HG02588 (cell line): ENCODE results near the gene STXBP2.
A peak's percentile ranks its signal among the peaks of the same experiment; 100 is the strongest.
"Not testable (repeated sequence)": the region's sequence is repeated elsewhere in the genome, so short reads cannot be mapped to it uniquely, and the experiment has no call there.

Experiments
- ATAC-seq: cut with Tn5 transposase; IDR thresholded peaks from one replicate; pipeline ENCODE4 v1.9.1; 2021; ENCODE audit warnings: mild to moderate bottlenecking, moderate library complexity; ENCODE audit not compliant: unreplicated experiment

Gene STXBP2

DNA sequence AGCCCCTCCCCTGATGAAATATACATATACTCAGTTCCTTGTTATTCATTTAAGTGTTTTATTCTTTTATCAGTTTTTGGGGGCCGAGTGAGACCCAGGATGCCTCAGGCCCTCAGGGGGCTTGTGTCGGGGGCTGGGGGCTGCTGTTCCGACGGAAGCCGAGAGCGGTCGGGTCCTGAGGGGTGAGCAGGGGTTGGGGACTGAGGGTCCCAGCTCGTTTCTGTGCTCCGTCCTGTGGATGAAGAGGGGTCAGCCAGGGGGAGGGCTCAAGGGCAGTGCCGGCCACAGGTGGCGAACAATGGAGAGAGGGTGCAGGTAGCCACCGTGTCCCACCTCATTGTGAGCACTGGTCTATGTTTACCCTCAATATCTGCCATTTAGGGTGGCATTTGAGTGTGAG is 5.3 kb upstream of the STXBP2 start:
- no peak for ATAC-seq

DNA sequence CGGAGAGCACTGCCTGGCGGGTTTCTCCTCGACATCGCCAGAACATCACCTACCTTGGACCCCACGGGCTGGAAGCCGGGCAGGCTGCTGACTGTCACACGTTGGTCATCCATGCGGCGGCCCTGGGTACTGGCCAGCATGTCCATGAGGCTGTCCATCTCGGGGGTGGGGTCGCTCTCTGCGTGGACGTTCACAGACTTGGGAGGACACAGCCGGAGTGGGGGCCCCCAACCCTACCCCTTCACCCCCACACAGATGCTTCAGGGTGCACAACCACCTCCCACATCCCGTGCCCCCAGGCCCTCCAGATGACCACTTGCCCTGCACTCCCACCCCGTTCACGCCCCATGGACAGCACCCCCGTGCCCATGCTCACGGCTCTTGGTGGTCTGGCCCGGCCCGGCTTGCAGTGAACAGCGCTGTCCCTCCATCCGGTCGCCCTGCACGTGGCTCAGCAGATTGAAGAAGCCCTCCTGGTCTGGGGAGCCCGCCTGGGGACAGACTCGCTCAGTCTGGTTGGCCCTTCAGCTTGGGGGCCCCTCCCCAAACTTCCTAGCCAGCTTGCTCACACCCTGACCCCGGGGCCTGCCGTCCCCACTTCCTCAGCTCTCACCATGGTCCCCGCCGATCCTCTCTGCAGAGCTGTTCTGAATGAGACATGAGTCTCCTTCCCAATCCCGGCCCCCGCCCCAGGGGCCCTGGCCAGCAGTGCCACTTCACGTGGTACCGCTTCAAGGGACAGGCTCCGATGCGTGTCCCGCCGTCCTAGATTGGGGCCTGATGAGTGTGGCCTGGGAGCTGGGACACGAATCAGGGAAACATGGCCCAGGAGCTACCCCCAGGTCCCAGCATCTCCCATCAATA is 4.3 kb upstream of the STXBP2 start:
- ATAC-seq: no peak

DNA sequence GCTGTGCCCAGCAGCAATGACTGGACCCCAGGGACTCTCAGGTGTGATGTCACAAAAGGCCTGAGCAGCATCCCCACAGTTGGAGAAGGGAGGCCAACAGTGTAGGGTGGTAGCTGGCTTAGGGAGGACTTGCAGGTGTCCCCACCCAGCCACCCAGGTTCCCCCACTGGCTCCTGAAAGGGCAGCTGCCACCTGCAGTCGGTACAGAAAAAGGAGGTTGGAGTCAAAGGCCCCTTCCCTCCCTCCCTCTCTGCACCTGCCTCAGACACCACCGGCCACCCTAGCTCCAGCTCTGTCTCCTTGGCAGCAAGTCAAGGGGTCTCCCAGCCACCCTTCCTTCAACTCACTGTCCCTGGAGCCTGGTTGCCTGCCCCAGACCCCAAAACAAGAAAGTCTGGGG is 3.2 kb upstream of the STXBP2 start, which contains the start of gene PCP2:
PCP2 (minus strand) TSS at position 22 of the 400 bp plus-strand sequence. CDS start 262 bp downstream, outside the sequence.
- ATAC-seq: no peak

DNA sequence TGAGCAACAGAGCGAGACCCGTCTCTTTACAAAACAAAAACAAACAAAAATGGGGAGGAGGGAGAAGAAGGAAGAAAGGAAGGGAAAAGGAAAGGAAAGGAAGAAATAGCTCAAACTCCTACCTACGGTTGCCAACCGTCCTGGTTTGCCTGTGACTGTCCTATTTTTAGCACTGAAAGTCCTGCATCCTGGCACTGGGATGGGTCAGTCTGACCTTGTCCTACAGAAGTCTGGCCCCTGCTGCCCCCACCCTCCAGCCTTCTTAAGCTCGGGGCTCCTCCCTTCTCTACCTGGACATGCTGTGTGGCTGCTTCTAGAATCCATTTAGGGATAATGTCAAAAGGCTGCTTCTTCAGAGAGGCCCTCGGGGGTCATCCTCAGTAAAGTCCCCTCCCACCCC is 1.2 kb upstream of the STXBP2 start:
- ATAC-seq: no peak

DNA sequence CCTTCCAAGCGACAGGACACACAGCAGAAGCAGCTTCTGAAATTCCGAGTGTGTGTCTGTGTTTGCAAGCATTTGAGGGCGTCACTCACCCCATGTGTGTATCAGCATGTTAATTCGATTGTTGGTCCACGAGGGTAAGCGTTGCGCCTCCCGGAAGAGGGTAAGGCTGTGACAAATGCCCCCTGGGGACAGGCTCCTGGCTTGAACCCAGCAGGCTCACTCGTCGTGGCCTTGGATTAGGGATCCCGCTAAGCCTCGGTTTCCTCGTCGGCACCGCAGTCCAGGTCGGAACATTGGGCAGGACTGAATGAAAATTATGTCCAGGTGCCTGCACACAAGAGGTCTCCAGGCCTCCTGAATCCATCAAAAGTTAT is 606 bp upstream of the STXBP2 start:
- no peak for ATAC-seq

DNA sequence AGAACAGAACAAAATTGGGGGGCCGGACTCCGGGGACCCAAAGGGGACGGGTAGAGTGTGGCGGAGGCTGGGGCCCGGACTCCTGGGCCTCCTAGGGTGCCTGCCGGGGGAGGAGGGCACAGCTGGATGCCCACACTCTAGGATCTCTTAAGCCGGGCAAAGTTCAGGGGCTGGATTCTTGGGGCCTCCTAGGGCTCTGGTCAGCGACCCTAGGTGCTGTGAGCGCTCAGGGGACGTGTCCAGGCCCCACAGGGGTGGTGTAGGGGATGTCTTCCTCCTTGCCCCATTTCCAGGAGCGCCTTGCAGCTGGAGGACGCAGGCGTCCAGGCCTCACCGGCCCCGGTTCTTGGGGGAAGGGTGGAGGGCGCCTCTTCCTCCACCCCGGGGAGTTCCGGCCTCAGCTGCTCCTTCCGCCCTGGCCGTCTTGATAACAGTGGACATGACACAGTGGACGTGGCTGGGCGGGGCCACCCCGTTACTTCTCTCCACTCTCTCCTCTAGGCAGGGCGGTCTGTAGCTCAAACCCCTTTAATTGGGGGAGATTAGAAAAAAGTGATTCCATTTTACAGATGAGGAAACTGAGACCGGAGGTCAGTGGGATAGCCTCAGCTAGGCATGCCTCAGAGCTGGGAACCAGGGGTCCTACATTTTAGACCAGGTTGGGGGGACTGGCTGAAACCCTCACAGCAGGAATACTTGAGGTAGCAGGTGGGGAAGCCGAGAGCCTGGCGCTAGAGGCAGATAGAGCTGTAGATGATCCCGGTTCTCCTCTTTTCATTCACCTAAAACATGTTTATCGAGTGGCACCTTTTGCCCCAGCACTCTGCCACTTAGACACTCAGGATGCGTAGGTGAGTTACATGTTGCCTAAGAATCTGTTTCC is 705 bp downstream of the STXBP2 start:
- ATAC-seq: peak; percentile 6

DNA sequence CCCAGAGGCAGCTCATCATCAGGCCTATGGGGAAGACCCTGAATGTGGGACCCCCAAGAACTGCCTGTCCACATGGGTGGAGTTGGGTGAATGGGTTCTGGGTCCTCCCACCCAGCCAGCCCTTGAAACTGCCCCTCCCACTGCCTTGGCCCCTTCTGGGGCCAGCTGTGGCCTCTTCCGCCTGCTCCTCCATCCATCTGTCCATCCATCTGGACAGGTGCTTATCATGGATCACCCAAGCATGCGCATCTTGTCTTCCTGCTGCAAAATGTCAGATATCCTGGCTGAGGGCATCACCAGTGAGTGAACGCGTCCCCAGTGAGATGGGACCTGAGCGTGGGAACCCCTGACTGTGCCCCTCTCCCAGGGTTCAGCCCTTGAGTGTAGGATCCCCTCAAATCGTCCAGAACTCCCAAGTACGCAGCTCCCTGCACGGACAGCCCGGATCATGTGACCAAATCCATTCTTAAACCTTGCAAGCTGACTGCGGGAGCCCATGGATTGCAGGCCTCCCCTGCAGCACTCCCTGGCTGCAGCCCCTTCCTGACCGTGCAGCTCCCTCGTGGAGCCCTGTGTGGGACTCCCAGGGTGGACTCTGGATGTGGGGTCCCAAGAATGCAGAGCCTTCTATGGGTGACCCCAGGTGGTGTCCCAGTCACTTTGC is 2.0 kb downstream of the STXBP2 start:
- no peak for ATAC-seq

DNA sequence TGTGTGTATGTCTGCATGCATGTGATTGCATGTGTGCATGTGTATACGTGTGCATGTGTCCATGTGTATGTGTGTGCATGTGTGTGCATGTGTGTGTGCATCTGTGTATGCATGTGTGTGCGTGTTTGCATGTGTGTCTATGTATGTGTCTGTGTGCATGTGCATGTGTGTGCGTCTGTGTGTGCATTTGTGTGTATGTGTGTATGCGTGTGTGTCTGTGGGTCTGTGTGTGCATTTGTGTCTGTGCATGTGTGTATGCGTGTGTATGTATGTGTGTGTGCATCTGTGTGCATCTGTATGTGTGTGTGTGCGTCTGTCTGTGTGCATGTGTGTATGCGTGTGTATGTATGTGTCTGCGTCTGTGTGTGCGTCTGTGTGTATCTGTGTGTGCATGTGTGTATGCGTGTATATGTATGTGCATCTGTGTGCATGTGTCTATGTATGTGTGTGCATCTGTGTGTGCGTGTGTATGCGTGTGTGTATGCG is 3.0 kb downstream of the STXBP2 start:
- no peak for ATAC-seq

DNA sequence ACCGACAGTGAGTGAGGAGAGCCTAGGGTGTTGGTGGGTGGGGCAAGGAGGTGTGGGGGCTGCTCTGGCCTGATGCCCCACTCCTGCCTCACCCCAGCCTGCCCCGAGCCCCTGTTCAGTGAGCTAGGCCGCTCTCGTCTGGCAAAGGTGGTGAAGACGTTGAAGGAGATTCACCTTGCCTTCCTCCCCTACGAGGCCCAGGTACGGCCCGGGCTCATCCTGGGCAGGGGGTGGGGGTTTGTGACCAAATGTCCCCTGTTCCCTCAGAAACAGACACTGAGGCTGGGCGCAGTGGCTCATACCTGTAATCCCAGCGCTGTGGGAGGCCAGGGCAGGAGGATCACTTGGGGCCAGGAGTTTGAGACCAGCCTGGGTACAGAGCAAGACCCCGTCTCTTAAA is 3.9 kb downstream of the STXBP2 start:
- ATAC-seq: no peak

DNA sequence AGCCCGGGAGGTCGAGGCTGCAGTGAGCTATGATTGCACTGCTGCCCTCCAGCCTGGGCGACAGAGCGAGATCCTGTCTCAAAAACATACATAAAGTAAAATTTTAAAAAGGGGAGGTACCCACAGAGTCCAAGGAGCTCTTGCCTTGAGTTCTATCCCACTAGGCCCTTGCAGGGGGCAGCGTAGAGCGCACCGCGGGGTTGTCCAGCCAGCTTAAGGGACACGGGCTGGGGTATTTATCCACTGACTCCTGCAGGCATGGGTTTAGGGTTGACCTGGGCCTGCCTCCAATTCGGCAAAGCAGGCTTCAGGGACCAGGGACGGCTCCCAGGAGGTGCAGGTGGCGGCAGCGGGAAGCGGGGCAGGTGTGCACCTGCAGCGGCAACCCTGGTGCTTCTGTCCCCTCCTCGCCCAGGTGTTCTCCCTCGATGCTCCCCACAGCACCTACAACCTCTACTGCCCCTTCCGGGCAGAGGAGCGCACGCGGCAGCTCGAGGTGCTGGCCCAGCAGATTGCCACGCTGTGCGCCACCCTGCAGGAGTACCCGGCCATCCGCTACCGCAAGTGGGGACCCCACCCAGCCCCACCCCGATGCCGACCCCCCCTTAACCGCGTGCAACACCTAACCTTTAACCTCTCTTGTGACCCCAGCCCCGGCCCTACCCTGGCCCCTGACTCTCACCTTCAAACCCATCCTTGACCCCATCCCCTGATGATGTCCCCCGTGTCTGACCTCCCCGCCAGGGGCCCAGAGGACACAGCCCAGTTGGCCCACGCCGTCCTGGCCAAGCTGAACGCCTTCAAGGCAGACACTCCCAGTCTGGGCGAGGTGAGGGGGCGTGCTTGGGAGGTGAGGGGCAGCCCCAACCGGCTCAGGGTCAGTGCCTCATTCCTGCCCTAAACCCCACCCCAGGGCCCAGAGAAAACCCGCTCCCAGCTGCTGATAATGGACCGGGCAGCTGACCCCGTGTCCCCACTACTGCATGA is 4.7 kb downstream of the STXBP2 start:
- no peak for ATAC-seq

DNA sequence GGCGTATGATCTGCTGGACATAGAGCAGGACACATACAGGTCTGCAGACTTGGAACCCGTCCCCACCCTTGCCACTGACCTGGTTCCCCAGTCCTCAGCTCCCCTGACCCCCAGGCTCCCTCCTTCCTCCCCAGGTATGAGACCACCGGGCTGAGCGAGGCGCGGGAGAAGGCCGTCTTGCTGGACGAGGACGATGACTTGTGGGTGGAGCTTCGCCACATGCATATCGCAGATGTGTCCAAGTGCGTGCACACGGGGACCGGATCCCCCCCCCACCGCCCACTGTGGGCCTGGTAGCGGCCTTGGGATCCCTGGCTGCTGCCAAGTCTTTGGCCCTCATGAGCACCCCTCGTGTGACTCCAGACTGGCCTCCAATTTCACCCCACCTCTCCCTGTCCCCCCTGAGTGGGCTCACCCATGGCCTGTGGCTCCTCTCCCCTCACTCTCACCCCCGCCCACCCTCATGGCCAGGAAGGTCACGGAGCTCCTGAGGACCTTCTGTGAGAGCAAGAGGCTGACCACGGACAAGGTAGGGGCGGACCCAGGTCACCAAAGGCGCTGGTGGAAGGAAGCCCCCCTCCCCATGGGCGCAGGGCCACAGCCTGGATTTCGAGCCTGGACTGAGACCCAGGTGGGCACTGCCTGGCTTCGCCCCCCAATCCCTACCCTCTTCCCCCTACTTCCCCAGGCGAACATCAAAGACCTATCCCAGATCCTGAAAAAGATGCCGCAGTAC is 5.6 kb downstream of the STXBP2 start:
- ATAC-seq: no peak

DNA sequence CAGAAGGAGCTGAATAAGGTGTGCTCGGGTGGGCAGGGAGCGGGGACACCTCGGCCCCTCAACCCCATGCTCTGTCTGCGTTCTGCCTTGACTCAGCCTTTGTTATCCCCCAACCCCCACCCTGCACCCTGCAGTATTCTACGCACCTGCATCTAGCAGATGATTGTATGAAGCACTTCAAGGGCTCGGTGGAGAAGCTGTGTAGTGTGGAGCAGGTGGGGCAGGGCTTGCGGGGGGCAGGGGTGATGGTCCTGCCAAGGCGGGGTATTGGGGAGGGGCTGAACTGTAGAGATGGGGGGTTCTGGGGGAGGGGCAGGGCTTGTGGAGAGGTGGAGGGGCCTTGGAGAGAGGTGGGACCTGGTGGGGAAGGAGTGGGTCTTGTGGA is 6.1 kb downstream of the STXBP2 start:
- no peak for ATAC-seq

DNA sequence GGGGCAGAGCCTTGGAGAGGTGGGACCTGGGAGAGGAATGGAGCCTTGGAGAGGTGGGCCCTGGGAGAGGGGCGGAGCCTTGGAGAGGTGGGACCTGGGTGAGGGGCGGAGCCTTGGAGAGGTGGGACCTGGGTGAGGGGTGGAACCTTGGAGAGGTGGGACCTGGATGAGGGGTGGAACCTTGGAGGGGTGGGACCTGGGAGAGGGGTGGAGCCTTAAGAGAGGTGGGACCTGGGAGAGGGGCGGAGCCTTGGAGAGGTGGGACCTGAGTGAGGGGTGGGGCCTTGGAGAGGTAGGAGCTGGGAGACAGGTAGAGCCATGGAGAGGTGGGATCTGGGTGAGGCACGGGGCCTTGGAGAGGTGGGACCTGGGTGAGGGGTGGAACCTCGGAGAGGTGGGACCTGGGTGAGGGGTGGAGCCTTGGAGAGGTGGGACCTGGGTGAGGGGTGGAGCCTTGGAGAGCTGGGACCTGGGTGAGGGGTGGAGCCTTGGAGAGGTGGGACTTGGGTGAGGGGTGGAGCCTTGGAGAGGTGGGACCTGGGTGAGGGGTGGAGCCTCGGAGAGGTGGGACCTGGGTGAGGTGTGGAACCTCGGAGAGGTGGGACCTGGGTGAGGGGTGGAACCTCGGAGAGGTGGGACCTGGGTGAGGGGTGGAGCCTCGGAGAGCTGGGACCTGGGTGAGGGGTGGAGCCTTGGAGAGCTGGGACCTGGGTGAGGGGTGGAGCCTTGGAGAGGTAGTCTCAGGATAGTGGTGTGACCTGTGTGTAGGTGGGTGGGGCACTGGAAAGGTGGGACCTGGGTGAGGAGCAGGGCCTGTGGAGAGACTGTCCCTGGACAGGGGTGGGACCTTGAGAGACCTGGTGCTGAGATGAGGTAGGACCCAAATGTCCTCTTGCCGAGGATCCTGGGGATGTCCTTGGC is 7.0 kb downstream of the STXBP2 start:
- not testable (repeated sequence) for ATAC-seq

DNA sequence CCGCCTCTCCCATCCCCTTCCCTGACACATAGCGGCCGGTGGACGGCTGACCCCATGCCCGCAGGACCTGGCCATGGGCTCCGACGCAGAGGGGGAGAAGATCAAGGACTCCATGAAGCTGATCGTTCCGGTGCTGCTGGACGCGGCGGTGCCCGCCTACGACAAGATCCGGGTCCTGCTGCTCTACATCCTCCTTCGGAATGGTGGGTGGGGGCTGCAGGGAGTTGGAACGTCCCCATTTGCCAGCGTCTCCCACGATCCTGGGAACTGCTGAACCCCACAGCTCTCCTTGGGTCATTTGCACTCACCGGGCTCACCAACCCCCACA is 7.6 kb downstream of the STXBP2 start:
- ATAC-seq: no peak

DNA sequence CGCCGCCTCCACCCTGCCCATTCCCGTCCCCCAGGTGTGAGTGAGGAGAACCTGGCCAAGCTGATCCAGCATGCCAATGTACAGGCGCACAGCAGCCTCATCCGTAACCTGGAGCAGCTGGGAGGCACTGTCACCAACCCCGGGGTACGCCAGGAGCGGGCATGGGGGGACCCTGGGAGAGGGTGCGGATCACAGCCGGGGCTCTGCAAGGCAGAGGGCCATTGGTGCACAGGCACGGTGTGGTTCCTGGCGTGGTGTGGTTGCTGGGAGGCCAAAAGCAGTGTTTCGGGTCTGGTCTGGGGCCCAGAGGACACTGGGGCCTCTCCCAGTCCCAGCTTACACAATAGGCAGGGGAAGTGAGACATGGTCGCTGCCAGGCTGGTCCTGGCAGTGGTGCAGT is 8.3 kb downstream of the STXBP2 start:
- no peak for ATAC-seq

DNA sequence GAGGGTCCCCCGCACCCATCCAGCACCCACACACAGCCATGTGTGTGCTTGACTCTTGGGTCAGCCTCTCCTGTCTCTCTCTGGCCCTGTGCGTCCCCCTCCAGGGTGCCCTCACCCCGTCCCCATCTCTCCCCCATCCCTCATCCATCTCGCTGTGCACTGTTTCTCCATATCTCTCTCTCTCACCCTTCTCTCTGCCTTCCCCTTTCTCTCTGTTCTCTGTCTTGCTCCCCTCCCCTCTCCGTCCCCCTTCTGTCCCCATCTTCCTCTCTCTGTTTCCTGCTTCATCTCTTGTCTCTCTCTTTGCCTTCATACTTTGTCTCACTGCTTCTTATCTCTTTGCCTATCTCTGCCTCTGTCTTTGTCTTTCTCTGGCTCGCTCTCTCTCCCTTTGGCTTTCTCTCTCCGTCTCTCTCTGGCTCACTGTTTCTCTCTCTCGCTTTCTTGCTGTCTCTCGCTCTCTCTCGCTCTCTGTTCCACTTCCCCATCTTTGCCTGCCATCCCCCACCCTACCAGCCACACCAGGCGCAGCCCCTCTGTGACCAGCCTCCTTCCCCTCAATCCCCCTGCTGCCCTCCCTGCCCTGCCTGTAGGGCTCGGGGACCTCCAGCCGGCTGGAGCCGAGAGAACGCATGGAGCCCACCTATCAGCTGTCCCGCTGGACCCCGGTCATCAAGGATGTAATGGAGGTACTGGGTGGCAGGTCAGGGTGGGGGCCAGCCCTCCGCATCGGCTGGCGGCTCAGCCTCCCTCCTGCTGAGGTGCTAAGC is 8.9 kb downstream of the STXBP2 start:
- ATAC-seq: no peak

DNA sequence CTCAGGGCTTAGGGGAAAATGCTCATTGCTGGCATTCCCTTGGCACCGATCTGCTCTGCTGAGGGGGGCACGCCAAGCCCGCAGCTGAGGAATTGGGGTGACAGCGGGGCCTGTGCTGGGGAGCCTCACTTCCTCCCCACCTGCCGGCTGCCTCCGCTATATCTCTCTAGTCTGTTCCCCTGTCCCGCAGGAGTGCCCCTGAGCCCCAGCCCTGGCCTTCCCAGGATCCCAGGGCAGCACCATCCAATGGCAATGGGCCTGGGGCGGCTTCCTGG is 9.5 kb downstream of the STXBP2 start:
- ATAC-seq: no peak

DNA sequence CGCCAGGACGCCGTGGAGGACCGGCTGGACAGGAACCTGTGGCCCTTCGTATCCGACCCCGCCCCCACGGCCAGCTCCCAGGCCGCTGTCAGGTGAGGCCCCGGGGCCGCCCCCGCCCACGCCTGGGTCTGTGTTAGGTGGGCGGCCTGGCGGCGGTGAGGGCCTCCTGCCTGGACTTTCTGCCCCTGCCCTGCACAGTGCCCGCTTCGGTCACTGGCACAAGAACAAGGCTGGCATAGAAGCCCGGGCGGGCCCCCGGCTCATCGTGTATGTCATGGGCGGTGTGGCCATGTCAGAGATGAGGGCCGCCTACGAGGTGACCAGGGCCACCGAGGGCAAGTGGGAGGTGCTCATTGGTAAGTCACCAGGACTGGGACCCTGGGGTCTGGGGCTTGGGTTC is 10.2 kb downstream of the STXBP2 start:
- no peak for ATAC-seq
